Stomach (tissue), 9 donors: Measurements from ENCODE around the gene RPL12. TPM values are rescaled to one million over a fixed set of nuclear protein-coding genes. Genes with fewer than 3 reads are reported as not detected.
A peak's percentile ranks its signal among the peaks of the same experiment; 100 is the strongest.

ENCODE experiments used
- DNase-seq, 2 donors: peaks; one replicate each; pipeline versions ENCODE4 v3.0.0 to v3.0.0-alpha.2; 2013 to 2019
- H3K27ac ChIP-seq, 5 donors: fragments of 200-600 bp in 4 of 5; sonication (generic) in 4 of 5; one replicate each; pipeline ENCODE4 v1.5.1; 2013 to 2019; ENCODE audit warnings: mild to moderate bottlenecking in 1 of 5, moderate library complexity in 1 of 5
- H3K27me3 ChIP-seq, 3 donors: fragments of 200-600 bp; sonication (generic); one replicate each; pipeline ENCODE4 v1.5.1; 2017 to 2019; ENCODE audit warnings: mixed run types in 1 of 3
- H3K36me3 ChIP-seq, 4 donors: fragments of 200-600 bp; sonication (generic); 1 replicate in 3 of 4; 2 replicates in 1 of 4; pipeline ENCODE4 v1.5.1; 2016 to 2019
- H3K4me1 ChIP-seq, 4 donors: fragments of 200-600 bp; sonication (generic); one replicate each; pipeline ENCODE4 v1.5.1; 2016 to 2019
- H3K4me3 ChIP-seq, 4 donors: fragments of 200-600 bp; sonication (generic) in 3 of 4; one replicate each; pipeline ENCODE4 v1.5.1; 2016 to 2019; ENCODE audit warnings: mild to moderate bottlenecking in 1 of 4
- H3K9me3 ChIP-seq, 4 donors: fragments of 200-600 bp; sonication (generic); one replicate each; pipeline ENCODE4 v1.5.1; 2016 to 2019
- CTCF ChIP-seq, 7 experiments: fragments of 450-650 bp in 4 of 7; fragments of 200-600 bp in 3 of 7; sonication (generic) in 3 of 7; IDR thresholded peaks; one replicate each; pipeline ENCODE4 v1.5.1; 2016 to 2019; ENCODE audit warnings: antibody characterized with exemption in 7 of 7, control low read depth in 2 of 7, mild to moderate bottlenecking in 1 of 7
- EP300 ChIP-seq: sonication (generic); formaldehyde crosslinking; IDR thresholded peaks from one replicate; pipeline ENCODE4 v1.6.1; 2017; ENCODE audit warnings: antibody characterized with exemption
- POLR2A ChIP-seq, 4 donors: fragments of 450-650 bp; IDR thresholded peaks; one replicate each; pipeline ENCODE4 v1.6.1; 2016; ENCODE audit warnings: antibody characterized with exemption in 4 of 4, control low read depth in 2 of 4, mild to moderate bottlenecking in 1 of 4, moderate library complexity in 1 of 4
- POLR2AphosphoS5 ChIP-seq, 3 donors: sonication (generic); formaldehyde crosslinking; IDR thresholded peaks; one replicate each; pipeline ENCODE4 v1.6.1; 2016; ENCODE audit warnings: antibody characterized with exemption in 3 of 3
- WGBS, 5 donors: extraction: QIAGEN DNeasy Blood & Tissue Kit in 3 of 5; methylation state at CpG; one replicate each; pipeline versions ENCODE4 v1.1.5 to v1.1.7; 2013 to 2018; 5-methylcytosine and 5-hydroxymethylcytosine counted together
- intact Hi-C: fragments of 100-400 bp; cut with DNase I; formaldehyde crosslinking; loops from one replicate; pipeline ENCODE4 v1.15.1; 2023; ENCODE audit warnings: low total_unique reads
- polyA plus RNA-seq, 3 donors: library from polyadenylated mRNA; stranded (reverse); fragments of 200-250 nt; gene quantifications; one replicate each; pipeline ENCODE4 v1.2.3, GENCODE V29; 2013
- total RNA-seq, 5 donors: library from RNA; depleted of rRNA; stranded (reverse); fragments of >200 nt; gene quantifications; one replicate each; pipeline versions ENCODE4 v1.1.0 to v1.2.3, GENCODE V29; 2014 to 2016
- donor health status: healthy with polysubstance abuse.
- donor health status: Bipolar disorder and iron deficiency.
- donor health status: healthy.

Gene RPL12
- total and polyA plus RNA-seq, 8 donors, result 187 to 4,806 (median 1,566) TPM

GRCh38 chr9:127418037-127418471 lies 33.2 kb downstream of the RPL12 start:
- intact Hi-C loops, result loop anchor here (10.0 kb wide), 1 partner anchor 193 kb away; no protein-coding TSS in a partner anchor
- peak overlapping the region in 1 of 5 donors; percentile 71 for H3K27ac ChIP-seq
- H3K27me3 ChIP-seq, result no peaks in the 10 kb centered on the region
- H3K9me3 ChIP-seq, result no peaks in the 10 kb centered on the region
- no peak for TF ChIP-seq POLR2AphosphoS5 (IDR thresholded peaks at IDR 0.05)
- no peak for TF ChIP-seq CTCF (IDR thresholded peaks at IDR 0.05)
- TF ChIP-seq POLR2A (IDR thresholded peaks at IDR 0.05), result no peak
- TF ChIP-seq EP300, result no peak
- WGBS, 5 donors, result 57 to 77% (median 59%) methylated on average over 6 to 12 of the region's 12 CpGs
- no peak overlapping the region for H3K4me3 ChIP-seq
- H3K4me1 ChIP-seq, result peaks cover 15 to 68% (median 24%) of the 10 kb centered on the region in 4 donors
- peak in 1 of 2 donors; percentile 53 for DNase-seq
- H3K36me3 ChIP-seq, result peaks cover 0 to 3% (median 0%) of the 10 kb centered on the region in 4 donors

GRCh38 chr9:127417131-127418036 lies 33.8 kb downstream of the RPL12 start:
- H3K27ac ChIP-seq, result peak overlapping the region in 2 of 5 donors; percentile 41 to 71
- peaks cover 0 to 3% (median 0%) of the 10 kb centered on the region in 4 donors for H3K36me3 ChIP-seq
- intact Hi-C loops, result loop anchor here (10.0 kb wide), 1 partner anchor 193 kb away; no protein-coding TSS in a partner anchor
- H3K4me3 ChIP-seq, result no peak overlapping the region
- no peaks in the 10 kb centered on the region for H3K27me3 ChIP-seq
- WGBS, 5 donors, result 64 to 81% (median 70%) methylated on average over 15 of the region's 15 CpGs
- no peak for DNase-seq
- H3K9me3 ChIP-seq, result no peaks in the 10 kb centered on the region
- TF ChIP-seq POLR2AphosphoS5 (IDR thresholded peaks at IDR 0.05), result peak in 1 of 3 donors; percentile 24
- TF ChIP-seq EP300, result no peak
- peaks cover 8 to 62% (median 17%) of the 10 kb centered on the region in 4 donors for H3K4me1 ChIP-seq

GRCh38 chr9:127415657-127416056 lies 35.5 kb downstream of the RPL12 start:
- H3K4me3 ChIP-seq, result no peak overlapping the region
- intact Hi-C loops, result loop anchor here (10.0 kb wide), 1 partner anchor 191 kb away; no protein-coding TSS in a partner anchor
- peak overlapping the region in 3 of 5 donors; percentile 32 to 82 (median 63) for H3K27ac ChIP-seq
- H3K4me1 ChIP-seq, result peaks cover 0 to 44% (median 10%) of the 10 kb centered on the region in 4 donors
- peaks cover 0 to 3% (median 0%) of the 10 kb centered on the region in 4 donors for H3K36me3 ChIP-seq
- no peaks in the 10 kb centered on the region for H3K9me3 ChIP-seq
- H3K27me3 ChIP-seq, result no peaks in the 10 kb centered on the region
- TF ChIP-seq POLR2AphosphoS5 (IDR thresholded peaks at IDR 0.05) (peak in 2 of 3 donors; percentile 33 to 65), CTCF (IDR thresholded peaks at IDR 0.05) (no peak), EP300 (peak; percentile 28)
- DNase-seq, result no peak
- 64 to 86% (median 75%) methylated on average over 1 of the region's 1 CpG for WGBS, 5 donors

- Histone ChIP-seq H3K9me3 (no peaks in the 10 kb centered on the region), H3K27ac (peak overlapping the region in 3 of 5 donors; percentile 32 to 82 (median 63)), H3K27me3 (no peaks in the 10 kb centered on the region), H3K4me1 (peaks cover 0 to 39% (median 10%) of the 10 kb centered on the region in 4 donors), H3K36me3 (peaks cover 0 to 3% (median 0%) of the 10 kb centered on the region in 4 donors), H3K4me3 (no peak overlapping the region)
- no peak for DNase-seq
- intact Hi-C loops, result loop anchor here (10.0 kb wide), 1 partner anchor 190 kb away; no protein-coding TSS in a partner anchor
- 71 to 93% (median 85%) methylated on average over 4 of the region's 4 CpGs for WGBS, 5 donors
- TF ChIP-seq POLR2AphosphoS5 (IDR thresholded peaks at IDR 0.05) (no peak), POLR2A (IDR thresholded peaks at IDR 0.05) (no peak), CTCF (IDR thresholded peaks at IDR 0.05) (no peak), EP300 (no peak)
These were observed 36.1 kb downstream of the RPL12 start for GRCh38 chr9:127415141-127415540.
